Upper lobe of left lung (tissue), 4 donors: ENCODE measurements around the gene C12orf60.

Experiments used
- EP300 ChIP-seq, 4 donors: sonication (generic); formaldehyde crosslinking; IDR thresholded peaks; one replicate each; pipeline ENCODE4 v1.5.1; 2017; ENCODE audit warnings: antibody characterized with exemption in 4 of 4, control low read depth in 2 of 4
- POLR2A ChIP-seq, 4 donors: fragments of 450-650 bp; IDR thresholded peaks; one replicate each; pipeline ENCODE4 v1.5.1; 2016 to 2017; ENCODE audit warnings: antibody characterized with exemption in 4 of 4, mild to moderate bottlenecking in 2 of 4

- TF ChIP-seq POLR2A (IDR thresholded peaks at IDR 0.05): no peak
- TF ChIP-seq EP300 (IDR thresholded peaks at IDR 0.05): no peak
Measured at GRCh38 chr12:14773685-14774073, 29.8 kb upstream of the C12orf60 start.
